ENCODE data around the gene PRELP.
"Not testable (repeated sequence)": the region's sequence is repeated elsewhere in the genome, so short reads cannot be mapped to it uniquely, and the experiment has no call there.

DNA sequence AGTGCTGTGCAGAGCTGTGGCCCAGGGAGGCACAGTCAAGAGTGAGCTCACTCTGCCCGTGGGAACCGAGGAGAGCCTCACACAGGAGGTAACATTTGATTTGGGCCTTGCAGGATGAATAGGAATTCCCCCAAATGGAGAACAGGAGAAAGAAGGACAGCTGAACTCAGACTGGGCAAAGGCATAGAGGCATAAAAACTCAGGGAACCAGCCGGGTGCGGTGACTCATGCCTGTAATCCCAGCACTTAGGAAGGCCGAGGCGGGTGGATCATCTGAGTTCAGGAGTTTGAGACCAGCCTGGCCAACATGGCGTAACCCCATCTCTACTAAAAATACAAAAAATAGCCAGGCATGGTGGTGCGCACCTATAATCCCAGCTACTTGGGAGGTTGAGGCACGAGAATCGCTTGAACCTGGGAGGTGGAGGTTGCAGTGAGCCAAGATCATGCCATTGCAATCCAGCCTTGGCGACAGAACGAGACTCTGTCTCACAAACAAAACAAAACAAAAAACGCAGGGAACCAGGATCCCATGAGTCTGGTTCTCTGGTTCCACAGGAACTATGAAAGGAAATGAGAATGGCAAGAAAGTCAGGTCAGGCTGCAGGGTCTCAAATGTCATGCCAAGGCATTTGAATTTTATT, 8.6 kb upstream of the PRELP start:
- not testable (repeated sequence) for TF ChIP-seq ZNF274 (IDR thresholded peaks at IDR 0.05; ENCODE audit: low read depth, low read length); YY1 (IDR thresholded peaks at IDR 0.05; ENCODE audit: insufficient read depth, insufficient read length); SUZ12 (IDR thresholded peaks at IDR 0.05; ENCODE audit: extremely low read depth, insufficient read depth, insufficient read length)
